Activated B cell treated with CpG ODN at 0.5 μM for 24 hours (primary cell): ENCODE measurements around the gene STXBP6. TPM values are rescaled to one million over a fixed set of nuclear protein-coding genes. Genes with fewer than 3 reads are reported as not detected.

Experiments
- ATAC-seq: fragments of 200-7000 bp; cut with Tn5 transposase; one replicate; pipeline ENCODE4 v1.10.0; 2021; ENCODE audit warnings: low read depth, mild to moderate bottlenecking, moderate library complexity
- CTCF ChIA-PET: fragments of 350-600 bp; sonication (Branson Sonifier 250); formaldehyde crosslinking; loops from one replicate; lab custom pipeline; 2021; ENCODE audit warnings: antibody characterized with exemption; lab: Charles Lee
- POLR2A ChIA-PET: fragments of 350-600 bp; sonication (Branson Sonifier 250); formaldehyde crosslinking; loops from one replicate; lab custom pipeline; 2021; ENCODE audit warnings: antibody characterized with exemption; lab: Charles Lee
- DNase-seq: peaks from one replicate; pipeline ENCODE4 v3.0.0; 2022
- H3K27ac Mint-ChIP-seq: one replicate; pipeline ENCODE4 v1.8.0; 2020; ENCODE audit warnings: mixed read lengths
- H3K27me3 Mint-ChIP-seq: one replicate; pipeline ENCODE4 v1.8.0; 2021; ENCODE audit warnings: mixed read lengths
- H3K36me3 Mint-ChIP-seq: one replicate; pipeline ENCODE4 v1.8.0; 2021; ENCODE audit warnings: low read depth, mixed read lengths
- H3K4me1 Mint-ChIP-seq: one replicate; pipeline ENCODE4 v1.8.0; 2021; ENCODE audit warnings: mixed read lengths
- H3K4me3 Mint-ChIP-seq: one replicate; pipeline ENCODE4 v1.8.0; 2020; ENCODE audit warnings: mild to moderate bottlenecking, mixed read lengths
- H3K9me3 Mint-ChIP-seq: one replicate; pipeline ENCODE4 v1.8.0; 2020; ENCODE audit warnings: mixed read lengths
- CTCF ChIP-seq: fragments of 200-600 bp; IDR thresholded peaks from one replicate; pipeline ENCODE4 v1.8.0; 2022; ENCODE audit warnings: antibody characterized with exemption, mild to moderate bottlenecking
- intact Hi-C: fragments of 100-400 bp; cut with micrococcal nuclease; formaldehyde crosslinking; loops from one replicate; pipeline ENCODE4 v1.15.1; 2024
- total RNA-seq: library from RNA; stranded (reverse); gene quantifications from 2 replicates; pipeline ENCODE4 v1.2.3, GENCODE V29; 2022

STXBP6 gene
- total RNA-seq, 1 donor from 2014 or later, result 0.22 TPM

GRCh38 chr14:24834956-24835355 lies 215.0 kb downstream of the STXBP6 start:
- H3K4me3 Mint-ChIP-seq, result no peak overlapping the region
- DNase-seq, result no peak
- ChIA-PET POLR2A (no interaction called here), CTCF (no interaction called here)
- TF ChIP-seq CTCF, result no peak
- no peak for ATAC-seq
- H3K9me3 Mint-ChIP-seq, result no peaks in the 10 kb centered on the region
- peaks cover 4% of the 10 kb centered on the region for H3K27me3 Mint-ChIP-seq
- H3K27ac Mint-ChIP-seq, result no peak overlapping the region
- H3K4me1 Mint-ChIP-seq, result no peaks in the 10 kb centered on the region
- intact Hi-C loops, result no loop called here
- no peaks in the 10 kb centered on the region for H3K36me3 Mint-ChIP-seq

DNA sequence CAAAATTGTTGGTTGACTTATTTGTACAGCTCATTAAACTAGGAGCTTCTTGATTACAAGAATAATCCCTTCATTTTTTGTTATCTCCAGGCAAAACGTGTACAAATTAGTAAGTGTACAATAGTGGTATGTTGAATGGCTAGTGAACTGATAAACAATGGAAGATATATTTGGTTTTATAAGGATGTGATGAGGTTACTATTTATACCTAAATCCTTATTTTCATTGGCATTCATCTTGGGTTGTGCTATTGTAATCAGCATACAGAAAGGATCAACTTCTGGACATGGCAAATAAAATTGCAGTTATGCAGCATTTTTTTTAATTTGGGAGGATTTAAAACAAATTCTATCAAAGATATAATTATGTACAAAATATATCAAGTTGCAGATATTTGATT lies 216.6 kb downstream of the STXBP6 start:
- TF ChIP-seq CTCF, result no peak
- intact Hi-C loops, result no loop called here
- Mint-ChIP-seq H3K9me3 (no peaks in the 10 kb centered on the region), H3K27ac (no peak overlapping the region), H3K36me3 (no peaks in the 10 kb centered on the region), H3K4me3 (no peak overlapping the region), H3K4me1 (no peaks in the 10 kb centered on the region), H3K27me3 (peaks cover 6% of the 10 kb centered on the region)
- no peak for ATAC-seq
- POLR2A ChIA-PET, result no interaction called here
- CTCF ChIA-PET, result no interaction called here
- no peak for DNase-seq

GRCh38 chr14:24831677-24832076 lies 218.3 kb downstream of the STXBP6 start:
- intact Hi-C loops, result no loop called here
- ATAC-seq (no peak), DNase-seq (no peak)
- no peak overlapping the region for H3K4me3 Mint-ChIP-seq
- H3K27ac Mint-ChIP-seq, result no peak overlapping the region
- H3K4me1 Mint-ChIP-seq, result no peaks in the 10 kb centered on the region
- POLR2A ChIA-PET, result no interaction called here
- TF ChIP-seq CTCF, result no peak
- no peaks in the 10 kb centered on the region for H3K9me3 Mint-ChIP-seq
- no peaks in the 10 kb centered on the region for H3K36me3 Mint-ChIP-seq
- CTCF ChIA-PET, result no interaction called here
- H3K27me3 Mint-ChIP-seq, result peaks cover 4% of the 10 kb centered on the region

DNA sequence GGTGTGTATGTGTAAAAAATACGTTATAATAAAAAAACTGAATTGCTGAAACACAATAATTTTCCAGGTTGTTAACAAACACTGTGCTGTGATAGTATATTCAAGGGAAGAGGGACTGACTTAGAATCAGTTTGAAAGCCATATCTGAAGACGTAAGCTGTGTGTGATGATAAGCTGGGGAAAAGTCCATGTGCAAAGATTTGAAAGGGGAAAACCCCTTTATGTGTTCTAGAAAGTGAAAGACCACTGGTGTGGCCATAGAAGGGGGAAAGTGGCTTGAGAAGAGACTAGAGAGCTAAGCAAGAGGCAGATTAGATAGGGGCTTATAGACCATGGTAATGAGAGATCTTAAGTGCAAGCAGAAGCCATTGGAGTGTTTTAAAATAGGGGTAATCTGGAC lies 220.1 kb downstream of the STXBP6 start:
- Mint-ChIP-seq H3K9me3 (no peaks in the 10 kb centered on the region), H3K4me1 (no peaks in the 10 kb centered on the region), H3K36me3 (no peaks in the 10 kb centered on the region), H3K27me3 (peaks cover 4% of the 10 kb centered on the region), H3K27ac (no peak overlapping the region), H3K4me3 (no peak overlapping the region)
- ChIA-PET POLR2A (no interaction called here), CTCF (no interaction called here)
- ATAC-seq, result no peak
- DNase-seq, result no peak
- intact Hi-C loops, result no loop called here
- TF ChIP-seq CTCF, result no peak

- Mint-ChIP-seq H3K27ac (no peak overlapping the region), H3K4me1 (no peaks in the 10 kb centered on the region), H3K4me3 (no peak overlapping the region), H3K36me3 (no peaks in the 10 kb centered on the region), H3K27me3 (peaks cover 3% of the 10 kb centered on the region), H3K9me3 (no peaks in the 10 kb centered on the region)
- intact Hi-C loops, result no loop called here
- no peak for DNase-seq
- ChIA-PET CTCF (no interaction called here), POLR2A (no interaction called here)
- no peak for ATAC-seq
- no peak for TF ChIP-seq CTCF
Observed at GRCh38 chr14:24828486-24828885, 221.5 kb downstream of the STXBP6 start.
